Nephron progenitor cell (in vitro differentiated cells): ENCODE measurements around the gene SERPINB12.

Experiments
- DNase-seq: peaks from one replicate; pipeline ENCODE4 v3.0.0; 2021
- H3K27ac Mint-ChIP-seq: 2 replicates; pipeline ENCODE4 v1.8.0; 2021; ENCODE audit warnings: mild to moderate bottlenecking, moderate library complexity, mixed read lengths
- H3K27me3 Mint-ChIP-seq: 2 replicates; pipeline ENCODE4 v1.8.0; 2021; ENCODE audit warnings: mild to moderate bottlenecking, low read depth, mixed read lengths; ENCODE audit not compliant: poor library complexity
- H3K36me3 Mint-ChIP-seq: 2 replicates; pipeline ENCODE4 v1.8.0; 2021; ENCODE audit warnings: low read depth, mixed read lengths
- H3K4me1 Mint-ChIP-seq: 2 replicates; pipeline ENCODE4 v1.8.0; 2021; ENCODE audit warnings: mixed read lengths
- H3K4me3 Mint-ChIP-seq: 2 replicates; pipeline ENCODE4 v1.8.0; 2021; ENCODE audit warnings: mild to moderate bottlenecking, moderate library complexity, mixed read lengths
- H3K9me3 Mint-ChIP-seq: 2 replicates; pipeline ENCODE4 v1.8.0; 2021; ENCODE audit warnings: mild to moderate bottlenecking, moderate library complexity, mixed read lengths
- CTCF ChIP-seq: fragments of 200-600 bp; sonication (generic); IDR thresholded peaks from 2 replicates; pipeline ENCODE4 v1.5.0; 2021; ENCODE audit warnings: antibody characterized with exemption

SERPINB12 gene

GRCh38 chr18:63586431-63586830 is 44.3 kb downstream of the SERPINB12 start:
- TF ChIP-seq CTCF = no peak
- H3K27me3 Mint-ChIP-seq = peaks cover 4% of the 10 kb centered on the region
- no peak overlapping the region for H3K27ac Mint-ChIP-seq
- H3K9me3 Mint-ChIP-seq = no peaks in the 10 kb centered on the region
- H3K36me3 Mint-ChIP-seq = no peaks in the 10 kb centered on the region
- no peak for DNase-seq
- H3K4me1 Mint-ChIP-seq = peaks cover 12% of the 10 kb centered on the region
- H3K4me3 Mint-ChIP-seq = no peak overlapping the region

- Mint-ChIP-seq H3K36me3 (no peaks in the 10 kb centered on the region), H3K9me3 (no peaks in the 10 kb centered on the region), H3K4me3 (no peak within 1 kb of the TSS), H3K4me1 (peaks cover 12% of the 10 kb centered on the region), H3K27me3 (peaks cover 5% of the 10 kb centered on the region), H3K27ac (no peak within 1 kb of the TSS)
- DNase-seq = no peak
- TF ChIP-seq CTCF = no peak
Observed at GRCh38 chr18:63586966-63587365, 44.8 kb downstream of the SERPINB12 start, which contains the start of gene SERPINB13. Gene SERPINB13, plus strand, starts transcription at chr18:63587343. Its CDS starts 1,325 bp downstream, at chr18:63588668.

GRCh38 chr18:63588909-63589308 is 46.7 kb downstream of the SERPINB12 start:
- Mint-ChIP-seq H3K27me3 (peaks cover 5% of the 10 kb centered on the region), H3K36me3 (no peaks in the 10 kb centered on the region), H3K27ac (no peak overlapping the region), H3K4me1 (peaks cover 12% of the 10 kb centered on the region), H3K4me3 (no peak overlapping the region), H3K9me3 (no peaks in the 10 kb centered on the region)
- DNase-seq = no peak
- no peak for TF ChIP-seq CTCF

GRCh38 chr18:63590373-63590772 is 48.2 kb downstream of the SERPINB12 start:
- H3K27ac Mint-ChIP-seq = no peak overlapping the region
- no peak overlapping the region for H3K4me3 Mint-ChIP-seq
- peaks cover 5% of the 10 kb centered on the region for H3K27me3 Mint-ChIP-seq
- TF ChIP-seq CTCF = no peak
- H3K9me3 Mint-ChIP-seq = no peaks in the 10 kb centered on the region
- H3K36me3 Mint-ChIP-seq = no peaks in the 10 kb centered on the region
- H3K4me1 Mint-ChIP-seq = peaks cover 5% of the 10 kb centered on the region
- DNase-seq = no peak

- no peak for TF ChIP-seq CTCF
- H3K27ac Mint-ChIP-seq = no peak overlapping the region
Observed at GRCh38 chr18:63590966-63591695, 49.0 kb downstream of the SERPINB12 start.

GRCh38 chr18:63591725-63592124 is 49.6 kb downstream of the SERPINB12 start:
- TF ChIP-seq CTCF = no peak
- Mint-ChIP-seq H3K9me3 (no peaks in the 10 kb centered on the region), H3K4me3 (no peak overlapping the region), H3K36me3 (no peaks in the 10 kb centered on the region), H3K27me3 (peaks cover 5% of the 10 kb centered on the region), H3K4me1 (peaks cover 5% of the 10 kb centered on the region), H3K27ac (no peak overlapping the region)
- DNase-seq = no peak

More at GRCh38 chr18:63590966-63591695, 49.0 kb downstream of the SERPINB12 start:
- DNase-seq = no peak
- Mint-ChIP-seq H3K27me3 (peaks cover 5% of the 10 kb centered on the region), H3K4me3 (no peak overlapping the region), H3K36me3 (no peaks in the 10 kb centered on the region), H3K4me1 (peaks cover 5% of the 10 kb centered on the region), H3K9me3 (no peaks in the 10 kb centered on the region)
